Hematopoietic multipotent progenitor cell treated with erythropoietin and hydrocortisone succinate and interleukin-3 and kit ligand, for 15 days (in vitro differentiated cells): ENCODE results near the gene PLXNC1.

Experiments used
- DNase-seq: peaks from one replicate; pipeline ENCODE4 v3.0.0-alpha.2; 2015; ENCODE audit warnings: low spot score

PLXNC1 gene

DNA sequence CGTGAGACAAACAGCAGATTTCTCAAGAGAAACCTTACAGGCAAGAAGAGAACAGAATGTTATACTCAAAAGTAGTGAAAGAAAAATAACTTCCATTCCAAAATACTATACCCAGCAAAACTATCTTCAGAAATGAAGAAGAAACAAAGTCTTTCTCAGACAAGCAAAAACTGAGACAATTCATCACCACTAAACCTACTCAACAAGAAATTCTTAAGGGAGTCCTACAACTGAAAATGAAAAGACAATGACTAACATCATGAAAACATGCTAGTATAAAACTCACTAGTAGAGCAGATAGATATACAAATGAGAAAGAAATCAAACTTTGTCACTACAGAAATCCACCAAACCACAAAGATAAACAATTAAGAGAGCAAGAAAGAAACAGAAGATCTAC lies 204.8 kb downstream of the PLXNC1 start:
- DNase-seq, result no peak
